Right forelimb (tissue), 1 donor: ENCODE measurements around the gene AMY2B.
"Not testable (repeated sequence)": the region's sequence is repeated elsewhere in the genome, so short reads cannot be mapped to it uniquely, and the experiment has no call there.

Experiments used
- DNase-seq: peaks from one replicate; pipeline ENCODE4 v3.0.0-alpha.2; 2018

AMY2B gene

GRCh38 chr1:103571289-103571688 lies at the start of gene AMY2B:
Gene AMY2B (plus strand): TSS chr1:103571589. CDS start chr1:103571603, 14 bp downstream.
- DNase-seq, result not testable (repeated sequence)

GRCh38 chr1:103523346-103523745 lies 48.0 kb upstream of the AMY2B start:
- no peak for DNase-seq

GRCh38 chr1:103525114-103525606 lies 46.2 kb upstream of the AMY2B start:
- no peak for DNase-seq

GRCh38 chr1:103525607-103526507 lies 45.5 kb upstream of the AMY2B start, which contains the start of gene RNPC3:
Gene RNPC3 (plus strand): TSS chr1:103525699. CDS start chr1:103526071, 372 bp downstream.
- peak; percentile 91 for DNase-seq

GRCh38 chr1:103527331-103527730 lies 44.1 kb upstream of the AMY2B start:
- no peak for DNase-seq

GRCh38 chr1:103529746-103530145 lies 41.6 kb upstream of the AMY2B start:
- no peak for DNase-seq

GRCh38 chr1:103538226-103538625 lies 33.2 kb upstream of the AMY2B start:
- DNase-seq, result no peak

GRCh38 chr1:103541431-103541830 lies 30.0 kb upstream of the AMY2B start:
- no peak for DNase-seq

- DNase-seq, result no peak
Measured at GRCh38 chr1:103546496-103546895, 24.9 kb upstream of the AMY2B start.

- DNase-seq, result no peak
Measured at GRCh38 chr1:103547840-103548239, 23.5 kb upstream of the AMY2B start.

GRCh38 chr1:103560427-103560826 lies 11.0 kb upstream of the AMY2B start:
- DNase-seq, result no peak

GRCh38 chr1:103561124-103561523 lies 10.3 kb upstream of the AMY2B start:
- DNase-seq, result not testable (repeated sequence)

- DNase-seq, result no peak
Measured at GRCh38 chr1:103561643-103562395, 9.6 kb upstream of the AMY2B start.

GRCh38 chr1:103563056-103563455 lies 8.3 kb upstream of the AMY2B start:
- DNase-seq, result no peak

- DNase-seq, result no peak
Measured at GRCh38 chr1:103569493-103569892, 1.9 kb upstream of the AMY2B start.

GRCh38 chr1:103576065-103576464 lies 4.7 kb downstream of the AMY2B start:
- DNase-seq, result no peak

- not testable (repeated sequence) for DNase-seq
Measured at GRCh38 chr1:103576784-103577183, 5.4 kb downstream of the AMY2B start.

GRCh38 chr1:103582464-103582863 lies 11.1 kb downstream of the AMY2B start:
- no peak for DNase-seq

- DNase-seq, result no peak
Measured at GRCh38 chr1:103583887-103584286, 12.5 kb downstream of the AMY2B start.

- no peak for DNase-seq
Measured at GRCh38 chr1:103584537-103584936, 13.1 kb downstream of the AMY2B start.

- not testable (repeated sequence) for DNase-seq
Measured at GRCh38 chr1:103602740-103603139, 31.4 kb downstream of the AMY2B start.

- no peak for DNase-seq
Measured at GRCh38 chr1:103616362-103616761, 45.0 kb downstream of the AMY2B start.

GRCh38 chr1:103616994-103617477 lies 45.6 kb downstream of the AMY2B start, which contains the start of gene AMY2A:
Gene AMY2A (plus strand): TSS chr1:103617427. CDS start chr1:103617441, 14 bp downstream.
- not testable (repeated sequence) for DNase-seq
